ENCODE data around the gene RPSA.

The RPSA gene

DNA sequence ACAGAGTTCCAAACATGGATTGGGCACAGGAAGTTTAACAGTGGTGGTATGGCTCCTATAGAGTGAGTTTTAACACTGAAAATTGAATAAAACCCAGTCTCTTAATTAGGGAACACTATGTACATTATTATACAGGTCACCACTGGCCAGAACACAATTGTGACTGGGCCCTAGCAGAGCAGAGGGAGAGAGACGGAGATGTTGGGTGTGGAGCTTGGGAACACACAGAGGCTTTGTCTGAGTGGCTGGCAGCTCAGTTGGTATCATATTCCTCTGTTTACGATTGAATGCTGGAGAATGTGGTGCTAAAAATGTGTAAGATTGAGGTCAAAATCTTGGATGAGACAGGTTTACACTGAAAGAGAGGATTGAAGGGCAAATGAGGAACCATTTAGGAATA is 54.2 kb downstream of the RPSA start:
- DNase-seq = no peak

All from NCI-H2171 treated with DMSO at 0.1 percent for 48 hours (cell line).